ENCODE results near the gene SDHAF3.
"Not testable (repeated sequence)": the region's sequence is repeated elsewhere in the genome, so short reads cannot be mapped to it uniquely, and the experiment has no call there.

Gene SDHAF3

GRCh38 chr7:97159984-97160383, 42.5 kb downstream of the SDHAF3 start:
- not testable (repeated sequence) for H3K4me2 ChIP-seq (ENCODE audit: insufficient read depth, low read length, poor library complexity, severe bottlenecking); H2BK12ac ChIP-seq (ENCODE audit: low read length); H2BK15ac ChIP-seq (ENCODE audit: low read length); H3K27ac ChIP-seq (replicated peaks; ENCODE audit: low read length); H2BK5ac ChIP-seq (ENCODE audit: low read length); H2AK5ac ChIP-seq (ENCODE audit: low read depth, low read length); H3K18ac ChIP-seq (ENCODE audit: low read length); H3K23ac ChIP-seq (ENCODE audit: low read depth, low read length, poor library complexity); H2BK120ac ChIP-seq (ENCODE audit: low read depth, low read length); H3K14ac ChIP-seq (ENCODE audit: low read length); H3K27me3 ChIP-seq (ENCODE audit: control insufficient read depth in 3 of 3, insufficient read depth in 3 of 3, low read depth in 1 of 3, low read length in 3 of 3); H3K4me3 ChIP-seq (ENCODE audit: low read length in 2 of 2); H3K36me3 ChIP-seq (replicated peaks in 1 of 2; ENCODE audit: control insufficient read depth in 2 of 2, insufficient read depth in 2 of 2, low read length in 2 of 2); H2AFZ ChIP-seq (ENCODE audit: low read length); H3K79me1 ChIP-seq (ENCODE audit: low read depth, low read length); H3K9ac ChIP-seq (ENCODE audit: low read depth, low read length, poor library complexity); DNase-seq (ENCODE audit: low spot score); H3K4me1 ChIP-seq (ENCODE audit: control insufficient read depth in 2 of 2, insufficient read depth in 1 of 2, low read depth in 1 of 2, low read length in 2 of 2); H3K4ac ChIP-seq (ENCODE audit: low read length); H4K8ac ChIP-seq (ENCODE audit: low read depth, low read length); H4K91ac ChIP-seq (ENCODE audit: low read depth, low read length, poor library complexity)
- WGBS, 2 donors (ENCODE audit: extremely low coverage in 2 of 2, insufficient read length in 2 of 2, insufficient replicate concordance in 1 of 2): no CpG with 5 or more reads among the region's 26 CpGs
- peaks cover 8 to 16% of the 10 kb centered on the region in 2 donors for H3K9me3 ChIP-seq (replicated peaks in 1 of 2; ENCODE audit: control insufficient read depth in 2 of 2, insufficient read depth in 1 of 2, low read depth in 1 of 2, low read length in 2 of 2)

GRCh38 chr7:97161609-97162008, 44.1 kb downstream of the SDHAF3 start:
- WGBS, 2 donors (ENCODE audit: extremely low coverage in 2 of 2, insufficient read length in 2 of 2, insufficient replicate concordance in 1 of 2): no CpG with 5 or more reads among the region's 1 CpG
- H3K4me3 ChIP-seq (ENCODE audit: low read length in 2 of 2); H3K79me1 ChIP-seq (ENCODE audit: low read depth, low read length): not testable (repeated sequence)

DNA sequence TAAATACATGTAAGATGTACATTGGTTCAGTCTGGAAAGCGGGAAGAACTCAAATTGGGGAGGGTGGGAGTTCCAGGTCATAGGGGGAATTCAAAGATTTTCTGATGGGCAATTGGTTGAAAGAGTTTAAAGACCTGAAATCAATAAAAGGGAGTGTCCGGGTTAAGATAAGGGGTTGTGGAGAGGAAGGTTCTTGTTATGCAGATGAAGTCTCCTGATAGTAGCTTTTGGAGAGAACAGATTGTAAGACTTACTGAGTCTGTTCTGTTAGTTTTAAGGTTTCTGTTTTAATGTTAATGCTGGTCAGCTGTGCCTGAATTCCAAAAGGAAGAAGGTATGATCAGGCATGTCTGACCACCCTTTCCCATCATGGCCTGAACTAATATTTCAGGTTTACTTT, 48.8 kb downstream of the SDHAF3 start:
- Histone ChIP-seq H3K4me3 (ENCODE audit: low read length in 2 of 2) (no peak overlapping the region), H3K23ac (ENCODE audit: low read depth, low read length, poor library complexity) (no peak overlapping the region), H3K27me3 (ENCODE audit: control insufficient read depth in 3 of 3, insufficient read depth in 3 of 3, low read depth in 1 of 3, low read length in 3 of 3) (no peaks in the 10 kb centered on the region), H3K18ac (ENCODE audit: low read length) (no peak overlapping the region), H3K79me1 (ENCODE audit: low read depth, low read length) (no peaks in the 10 kb centered on the region), H2AK5ac (ENCODE audit: low read depth, low read length) (no peak overlapping the region), H3K14ac (ENCODE audit: low read length) (no peak overlapping the region), H3K4ac (ENCODE audit: low read length) (no peak overlapping the region), H2AFZ (ENCODE audit: low read length) (no peak overlapping the region), H4K91ac (ENCODE audit: low read depth, low read length, poor library complexity) (no peak overlapping the region), H3K4me1 (ENCODE audit: control insufficient read depth in 2 of 2, insufficient read depth in 1 of 2, low read depth in 1 of 2, low read length in 2 of 2) (no peaks in the 10 kb centered on the region), H3K27ac (replicated peaks; ENCODE audit: low read length) (no peak overlapping the region), H3K4me2 (ENCODE audit: insufficient read depth, low read length, poor library complexity, severe bottlenecking) (no peak overlapping the region), H2BK120ac (ENCODE audit: low read depth, low read length) (no peak overlapping the region), H4K8ac (ENCODE audit: low read depth, low read length) (no peak overlapping the region), H2BK5ac (ENCODE audit: low read length) (no peak overlapping the region), H3K9ac (ENCODE audit: low read depth, low read length, poor library complexity) (no peak overlapping the region), H2BK15ac (ENCODE audit: low read length) (no peak overlapping the region), H2BK12ac (ENCODE audit: low read length) (no peak overlapping the region), H3K36me3 (replicated peaks in 1 of 2; ENCODE audit: control insufficient read depth in 2 of 2, insufficient read depth in 2 of 2, low read length in 2 of 2) (peaks cover 4% of the 10 kb centered on the region in 2 donors), H3K9me3 (replicated peaks in 1 of 2; ENCODE audit: control insufficient read depth in 2 of 2, insufficient read depth in 1 of 2, low read depth in 1 of 2, low read length in 2 of 2) (peaks cover 0 to 23% of the 10 kb centered on the region in 2 donors)
- no peak for DNase-seq (ENCODE audit: low spot score)
- WGBS, 2 donors (ENCODE audit: extremely low coverage in 2 of 2, insufficient read length in 2 of 2, insufficient replicate concordance in 1 of 2): no CpG with 5 or more reads among the region's 2 CpGs

More at GRCh38 chr7:97161609-97162008, 44.1 kb downstream of the SDHAF3 start:
- not testable (repeated sequence) for H3K27ac ChIP-seq (replicated peaks; ENCODE audit: low read length); H3K18ac ChIP-seq (ENCODE audit: low read length); H2AFZ ChIP-seq (ENCODE audit: low read length); H3K27me3 ChIP-seq (ENCODE audit: control insufficient read depth in 3 of 3, insufficient read depth in 3 of 3, low read depth in 1 of 3, low read length in 3 of 3); H4K8ac ChIP-seq (ENCODE audit: low read depth, low read length); H3K9ac ChIP-seq (ENCODE audit: low read depth, low read length, poor library complexity); H3K36me3 ChIP-seq (replicated peaks in 1 of 2; ENCODE audit: control insufficient read depth in 2 of 2, insufficient read depth in 2 of 2, low read length in 2 of 2); H3K4ac ChIP-seq (ENCODE audit: low read length); DNase-seq (ENCODE audit: low spot score); H3K14ac ChIP-seq (ENCODE audit: low read length); H3K23ac ChIP-seq (ENCODE audit: low read depth, low read length, poor library complexity); H3K4me1 ChIP-seq (ENCODE audit: control insufficient read depth in 2 of 2, insufficient read depth in 1 of 2, low read depth in 1 of 2, low read length in 2 of 2); H2BK15ac ChIP-seq (ENCODE audit: low read length); H2AK5ac ChIP-seq (ENCODE audit: low read depth, low read length); H4K91ac ChIP-seq (ENCODE audit: low read depth, low read length, poor library complexity); H2BK120ac ChIP-seq (ENCODE audit: low read depth, low read length); H2BK12ac ChIP-seq (ENCODE audit: low read length); H3K4me2 ChIP-seq (ENCODE audit: insufficient read depth, low read length, poor library complexity, severe bottlenecking); H2BK5ac ChIP-seq (ENCODE audit: low read length)
- peaks cover 8 to 18% of the 10 kb centered on the region in 2 donors for H3K9me3 ChIP-seq (replicated peaks in 1 of 2; ENCODE audit: control insufficient read depth in 2 of 2, insufficient read depth in 1 of 2, low read depth in 1 of 2, low read length in 2 of 2)

DNA sequence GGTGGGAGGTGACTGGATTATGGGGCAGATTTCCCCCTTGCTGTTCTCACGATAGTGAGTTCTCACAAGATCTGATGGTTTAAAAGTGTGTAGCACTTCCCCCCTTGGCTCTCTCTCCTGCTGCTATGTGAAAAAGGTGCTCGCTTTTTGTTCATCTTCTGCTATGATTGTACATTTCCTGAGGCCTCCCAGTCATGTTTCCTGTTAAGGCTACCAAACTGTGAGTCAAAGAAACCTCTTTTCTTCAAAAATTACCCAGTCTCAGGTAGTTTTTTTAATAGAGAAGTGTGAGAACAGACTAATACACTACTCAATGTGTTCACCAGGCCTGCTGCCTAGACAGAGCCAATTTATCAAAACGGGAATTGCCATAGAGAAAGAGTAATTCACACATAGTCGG, 49.7 kb downstream of the SDHAF3 start:
- peaks cover 0 to 4% of the 10 kb centered on the region in 2 donors for H3K36me3 ChIP-seq (replicated peaks in 1 of 2; ENCODE audit: control insufficient read depth in 2 of 2, insufficient read depth in 2 of 2, low read length in 2 of 2)
- no peak overlapping the region for H3K18ac ChIP-seq (ENCODE audit: low read length)
- H2AK5ac ChIP-seq (ENCODE audit: low read depth, low read length): no peak overlapping the region
- H3K14ac ChIP-seq (ENCODE audit: low read length): no peak overlapping the region
- WGBS, 2 donors (ENCODE audit: extremely low coverage in 2 of 2, insufficient read length in 2 of 2, insufficient replicate concordance in 1 of 2): no CpG with 5 or more reads among the region's 4 CpGs
- no peak overlapping the region for H2BK12ac ChIP-seq (ENCODE audit: low read length)
- H3K9ac ChIP-seq (ENCODE audit: low read depth, low read length, poor library complexity): no peak overlapping the region
- DNase-seq (ENCODE audit: low spot score): no peak
- no peaks in the 10 kb centered on the region for H3K4me1 ChIP-seq (ENCODE audit: control insufficient read depth in 2 of 2, insufficient read depth in 1 of 2, low read depth in 1 of 2, low read length in 2 of 2)
- no peak overlapping the region for H2BK5ac ChIP-seq (ENCODE audit: low read length)
- no peaks in the 10 kb centered on the region for H3K79me1 ChIP-seq (ENCODE audit: low read depth, low read length)
- H3K9me3 ChIP-seq (replicated peaks in 1 of 2; ENCODE audit: control insufficient read depth in 2 of 2, insufficient read depth in 1 of 2, low read depth in 1 of 2, low read length in 2 of 2): peaks cover 0 to 23% of the 10 kb centered on the region in 2 donors
- H3K4me2 ChIP-seq (ENCODE audit: insufficient read depth, low read length, poor library complexity, severe bottlenecking): no peak overlapping the region
- H4K8ac ChIP-seq (ENCODE audit: low read depth, low read length): no peak overlapping the region
- no peak overlapping the region for H2BK15ac ChIP-seq (ENCODE audit: low read length)
- no peak overlapping the region for H3K27ac ChIP-seq (replicated peaks; ENCODE audit: low read length)
- H2AFZ ChIP-seq (ENCODE audit: low read length): no peak overlapping the region
- no peak overlapping the region for H4K91ac ChIP-seq (ENCODE audit: low read depth, low read length, poor library complexity)
- no peak overlapping the region for H3K4me3 ChIP-seq (ENCODE audit: low read length in 2 of 2)
- no peak overlapping the region for H3K4ac ChIP-seq (ENCODE audit: low read length)
- no peaks in the 10 kb centered on the region for H3K27me3 ChIP-seq (ENCODE audit: control insufficient read depth in 3 of 3, insufficient read depth in 3 of 3, low read depth in 1 of 3, low read length in 3 of 3)
- no peak overlapping the region for H3K23ac ChIP-seq (ENCODE audit: low read depth, low read length, poor library complexity)
- no peak overlapping the region for H2BK120ac ChIP-seq (ENCODE audit: low read depth, low read length)
